GM23338 (cell line): ENCODE results near the gene WWOX.

Experiments
- CREB1 ChIP-seq: fragments of 250-450 bp; sonication (Bioruptor Pico); IDR thresholded peaks from 2 replicates; pipeline ENCODE4 v1.5.0; 2020; ENCODE audit warnings: low read depth, mild to moderate bottlenecking, moderate library complexity
- EZH2 ChIP-seq: fragments of 200-600 bp; sonication (generic); IDR thresholded peaks from one replicate; pipeline ENCODE4 v1.8.0; 2017; ENCODE audit warnings: antibody characterized with exemption, mild to moderate bottlenecking, low read depth; ENCODE audit not compliant: unreplicated experiment
- POLR2AphosphoS5 ChIP-seq: IDR thresholded peaks from 2 replicates; pipeline ENCODE4 v1.6.1; 2016; ENCODE audit warnings: antibody characterized with exemption, low read depth
- REST ChIP-seq: IDR thresholded peaks from one replicate; pipeline ENCODE4 v1.6.1; 2018; ENCODE audit warnings: antibody characterized with exemption; ENCODE audit not compliant: unreplicated experiment
- TF ChIP-seq, protein P1 (sequence below), 2 experiments: fragments of 200-600 bp in 1 of 2; sonication (generic) in 1 of 2; conservative IDR thresholded peaks; 2 replicates each; pipeline versions ENCODE4 v1.5.1 to v1.6.1; 2016 to 2017; ENCODE audit warnings: antibody characterized with exemption in 2 of 2, low read depth in 2 of 2, mild to moderate bottlenecking in 2 of 2, moderate library complexity in 1 of 2

DNA sequence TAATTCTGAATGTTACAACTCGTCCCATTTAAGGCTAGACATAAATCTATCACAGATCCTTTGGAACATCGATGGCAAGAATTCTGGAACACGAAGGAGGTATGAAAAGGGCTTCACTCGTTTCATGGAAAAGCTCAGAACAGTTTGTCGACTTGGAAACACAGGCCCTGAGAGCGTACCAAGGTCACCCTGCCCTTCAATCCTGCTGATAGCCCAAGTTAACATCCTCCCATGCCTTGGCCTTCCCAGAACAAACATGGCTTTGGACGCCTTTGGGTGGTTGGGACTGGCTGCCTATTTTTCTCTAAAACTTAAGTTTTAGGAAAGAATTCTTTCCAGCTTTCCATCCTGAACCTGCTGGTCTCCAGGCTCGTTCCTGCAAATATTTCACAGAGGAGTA, 1105.0 kb downstream of the WWOX start:
- TF ChIP-seq, protein P1, sequence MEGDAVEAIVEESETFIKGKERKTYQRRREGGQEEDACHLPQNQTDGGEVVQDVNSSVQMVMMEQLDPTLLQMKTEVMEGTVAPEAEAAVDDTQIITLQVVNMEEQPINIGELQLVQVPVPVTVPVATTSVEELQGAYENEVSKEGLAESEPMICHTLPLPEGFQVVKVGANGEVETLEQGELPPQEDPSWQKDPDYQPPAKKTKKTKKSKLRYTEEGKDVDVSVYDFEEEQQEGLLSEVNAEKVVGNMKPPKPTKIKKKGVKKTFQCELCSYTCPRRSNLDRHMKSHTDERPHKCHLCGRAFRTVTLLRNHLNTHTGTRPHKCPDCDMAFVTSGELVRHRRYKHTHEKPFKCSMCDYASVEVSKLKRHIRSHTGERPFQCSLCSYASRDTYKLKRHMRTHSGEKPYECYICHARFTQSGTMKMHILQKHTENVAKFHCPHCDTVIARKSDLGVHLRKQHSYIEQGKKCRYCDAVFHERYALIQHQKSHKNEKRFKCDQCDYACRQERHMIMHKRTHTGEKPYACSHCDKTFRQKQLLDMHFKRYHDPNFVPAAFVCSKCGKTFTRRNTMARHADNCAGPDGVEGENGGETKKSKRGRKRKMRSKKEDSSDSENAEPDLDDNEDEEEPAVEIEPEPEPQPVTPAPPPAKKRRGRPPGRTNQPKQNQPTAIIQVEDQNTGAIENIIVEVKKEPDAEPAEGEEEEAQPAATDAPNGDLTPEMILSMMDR (conservative IDR thresholded peaks at IDR 0.05; ENCODE audit: low read depth in 2 of 2) = no peak
- TF ChIP-seq POLR2AphosphoS5 = no peak
- TF ChIP-seq EZH2 = no peak
- no peak for TF ChIP-seq REST
- no peak for TF ChIP-seq CREB1 (CRISPR knock-in tag)
